ENCODE measurements around the gene ANKS1A.

Gene ANKS1A

DNA sequence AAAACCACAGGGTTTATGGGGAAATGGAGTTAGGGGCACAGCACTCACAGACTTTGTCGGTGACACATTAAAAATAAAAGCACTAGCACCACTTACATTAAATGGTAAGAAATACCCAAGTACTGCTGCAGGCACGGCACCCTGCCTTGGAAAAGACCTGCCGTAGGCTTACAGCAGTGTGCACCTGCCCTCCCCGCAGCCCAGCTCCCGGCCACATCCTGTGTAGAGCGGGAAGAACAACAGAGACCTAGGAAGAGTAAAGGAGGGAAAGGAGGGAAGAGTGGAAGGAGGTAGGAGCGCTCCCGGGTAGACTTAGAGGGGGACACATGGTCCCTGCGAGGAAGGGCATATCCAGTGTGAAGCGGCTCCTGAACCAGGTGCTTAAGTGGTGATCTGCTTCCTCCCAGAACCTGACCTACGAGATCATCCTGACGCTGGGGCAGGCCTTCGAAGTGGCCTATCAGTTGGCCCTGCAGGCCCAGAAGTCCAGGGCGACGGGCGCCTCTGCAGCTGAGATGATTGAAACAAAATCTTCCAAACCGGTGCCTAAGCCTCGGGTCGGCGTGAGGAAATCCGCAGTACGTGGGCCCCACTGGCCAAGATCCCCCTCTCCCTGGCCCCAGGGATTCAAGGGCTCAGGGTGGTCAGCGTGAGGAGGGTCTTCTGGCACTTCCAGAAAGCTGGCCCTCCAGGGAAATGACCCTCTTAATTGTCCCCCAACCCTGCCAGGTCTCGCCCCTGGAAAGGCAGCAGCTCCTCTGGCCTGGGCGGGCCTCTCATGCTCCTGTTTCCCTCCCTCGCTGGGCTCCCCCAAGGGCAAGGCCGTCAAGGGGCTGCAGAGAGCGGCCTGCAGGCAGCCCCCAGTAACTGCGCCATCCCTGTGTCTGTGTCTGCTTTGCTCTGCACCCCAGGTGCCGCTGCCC lies 196.6 kb downstream of the ANKS1A start:
- no peak for TF ChIP-seq CTCF (IDR thresholded peaks at IDR 0.05; ENCODE audit: insufficient read depth, missing control alignments)
- FAIRE-seq (no peak), DNase-seq (ENCODE audit: insufficient read length, low spot score) (no peak)

GRCh38 chr6:35086282-35086632 lies 197.2 kb downstream of the ANKS1A start:
- no peak for TF ChIP-seq CTCF (IDR thresholded peaks at IDR 0.05; ENCODE audit: insufficient read depth, missing control alignments)
- DNase-seq (ENCODE audit: insufficient read length, low spot score): no peak
- no peak for FAIRE-seq

DNA sequence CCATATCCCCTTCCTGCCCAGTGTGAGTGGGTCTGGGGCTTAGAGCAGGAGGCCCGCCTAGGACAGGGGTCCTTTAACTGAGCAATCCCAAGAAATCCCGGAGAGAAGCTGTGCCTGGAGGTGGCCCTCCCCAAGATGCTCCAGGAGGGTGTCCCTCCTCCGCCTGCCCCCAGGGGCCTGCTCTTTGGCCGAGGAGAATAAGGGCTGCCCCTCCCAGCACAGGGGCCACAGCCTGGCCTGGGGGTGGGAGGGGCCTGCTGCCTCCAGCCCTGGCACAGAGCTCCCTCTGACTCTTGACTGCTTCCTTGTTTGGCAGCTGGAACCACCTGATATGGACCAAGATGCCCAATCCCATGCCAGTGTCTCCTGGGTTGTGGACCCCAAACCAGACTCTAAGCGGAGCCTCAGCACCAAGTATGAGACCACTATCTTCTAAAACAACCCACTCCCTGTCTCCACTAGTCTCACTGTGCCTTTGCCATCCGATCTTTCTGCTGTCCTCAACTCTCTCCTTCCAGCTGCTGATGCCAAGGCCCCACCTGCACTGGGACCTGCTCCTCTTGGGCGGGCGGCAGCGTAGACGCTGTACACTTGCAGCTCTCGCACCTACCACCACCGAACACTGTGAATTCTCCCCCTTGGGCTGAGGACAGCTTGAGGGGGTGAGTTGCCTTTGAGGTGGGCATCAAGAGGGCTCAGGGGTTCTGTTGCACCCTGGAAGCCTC lies 197.7 kb downstream of the ANKS1A start:
- DNase-seq (ENCODE audit: insufficient read length, low spot score) (peak; percentile 6), FAIRE-seq (no peak)
- TF ChIP-seq CTCF (IDR thresholded peaks at IDR 0.05; ENCODE audit: insufficient read depth, missing control alignments): no peak

- DNase-seq (ENCODE audit: insufficient read length, low spot score) (peak; percentile 5), FAIRE-seq (no peak)
- TF ChIP-seq CTCF (IDR thresholded peaks at IDR 0.05; ENCODE audit: insufficient read depth, missing control alignments): no peak
Observed at GRCh38 chr6:35087361-35088280, 198.6 kb downstream of the ANKS1A start.

GRCh38 chr6:35088281-35089215 lies 199.5 kb downstream of the ANKS1A start:
- FAIRE-seq (no peak), DNase-seq (ENCODE audit: insufficient read length, low spot score) (no peak)
- TF ChIP-seq CTCF (IDR thresholded peaks at IDR 0.05; ENCODE audit: insufficient read depth, missing control alignments): no peak
